ENCODE data around the gene SLC22A23.

SLC22A23 gene

GRCh38 chr6:3288711-3289663 is 167.9 kb downstream of the SLC22A23 start:
- in situ Hi-C loops (cut with MboI; ENCODE audit: low sequenced_read_pairs) = no loop called here

GRCh38 chr6:3287976-3288707 is 168.7 kb downstream of the SLC22A23 start:
- in situ Hi-C loops (cut with MboI; ENCODE audit: low sequenced_read_pairs) = no loop called here

GRCh38 chr6:3287308-3287707 is 169.5 kb downstream of the SLC22A23 start:
- in situ Hi-C loops (cut with MboI; ENCODE audit: low sequenced_read_pairs) = no loop called here

GRCh38 chr6:3286641-3287171 is 170.1 kb downstream of the SLC22A23 start:
- in situ Hi-C loops (cut with MboI; ENCODE audit: low sequenced_read_pairs) = no loop called here

- in situ Hi-C loops (cut with MboI; ENCODE audit: low sequenced_read_pairs) = no loop called here
Measured at GRCh38 chr6:3285732-3286131, 171.1 kb downstream of the SLC22A23 start.

- in situ Hi-C loops (cut with MboI; ENCODE audit: low sequenced_read_pairs) = no loop called here
Measured at GRCh38 chr6:3285049-3285639, 171.7 kb downstream of the SLC22A23 start.

- in situ Hi-C loops (cut with MboI; ENCODE audit: low sequenced_read_pairs) = no loop called here
Measured at GRCh38 chr6:3284436-3284876, 172.4 kb downstream of the SLC22A23 start.

- in situ Hi-C loops (cut with MboI; ENCODE audit: low sequenced_read_pairs) = no loop called here
Measured at GRCh38 chr6:3283641-3284435, 173.0 kb downstream of the SLC22A23 start.

- in situ Hi-C loops (cut with MboI; ENCODE audit: low sequenced_read_pairs) = no loop called here
Measured at GRCh38 chr6:3283241-3283640, 173.6 kb downstream of the SLC22A23 start.

GRCh38 chr6:3282476-3283236 is 174.2 kb downstream of the SLC22A23 start:
- in situ Hi-C loops (cut with MboI; ENCODE audit: low sequenced_read_pairs) = no loop called here

GRCh38 chr6:3281631-3282475 is 175.0 kb downstream of the SLC22A23 start:
- in situ Hi-C loops (cut with MboI; ENCODE audit: low sequenced_read_pairs) = no loop called here

- in situ Hi-C loops (cut with MboI; ENCODE audit: low sequenced_read_pairs) = no loop called here
Measured at GRCh38 chr6:3280866-3281465, 175.9 kb downstream of the SLC22A23 start.

GRCh38 chr6:3280091-3280490 is 176.8 kb downstream of the SLC22A23 start:
- in situ Hi-C loops (cut with MboI; ENCODE audit: low sequenced_read_pairs) = no loop called here

- in situ Hi-C loops (cut with MboI; ENCODE audit: low sequenced_read_pairs) = loop anchor here (10.0 kb wide), 1 partner anchor 456 kb away; no protein-coding TSS in a partner anchor
Measured at GRCh38 chr6:3278691-3279090, 178.2 kb downstream of the SLC22A23 start.

- in situ Hi-C loops (cut with MboI; ENCODE audit: low sequenced_read_pairs) = loop anchor here (10.0 kb wide), 1 partner anchor 457 kb away; no protein-coding TSS in a partner anchor
Measured at GRCh38 chr6:3277851-3278416, 178.9 kb downstream of the SLC22A23 start.

GRCh38 chr6:3277251-3277650 is 179.6 kb downstream of the SLC22A23 start:
- in situ Hi-C loops (cut with MboI; ENCODE audit: low sequenced_read_pairs) = loop anchor here (10.0 kb wide), 1 partner anchor 458 kb away; no protein-coding TSS in a partner anchor
